Transverse colon (tissue), 4 donors: ENCODE measurements around the gene GPHA2. TPM values are rescaled to one million over a fixed set of nuclear protein-coding genes. Genes with fewer than 3 reads are reported as not detected.
"Not testable (repeated sequence)": the region's sequence is repeated elsewhere in the genome, so short reads cannot be mapped to it uniquely, and the experiment has no call there.

Experiments
- DNase-seq: peaks from one replicate; pipeline ENCODE4 v3.0.0-alpha.2; 2019
- H3K27ac ChIP-seq, 4 donors: fragments of 200-600 bp; sonication (generic); 2 replicates each; pipeline ENCODE4 v1.5.1; 2016 to 2018; ENCODE audit warnings: inconsistent platforms in 4 of 4
- H3K27me3 ChIP-seq: fragments of 200-600 bp; sonication (generic); 2 replicates; pipeline ENCODE4 v1.5.1; 2017; ENCODE audit warnings: inconsistent platforms
- H3K36me3 ChIP-seq, 4 donors: fragments of 200-600 bp; sonication (generic); 2 replicates each; pipeline ENCODE4 v1.5.1; 2017 to 2019; ENCODE audit warnings: inconsistent platforms in 4 of 4
- H3K4me1 ChIP-seq, 4 donors: fragments of 200-600 bp; sonication (generic); 2 replicates each; pipeline ENCODE4 v1.5.1; 2017 to 2020; ENCODE audit warnings: inconsistent platforms in 4 of 4
- H3K4me3 ChIP-seq, 4 donors: fragments of 200-600 bp; sonication (generic); 1 replicate in 1 of 4; 2 replicates in 3 of 4; pipeline versions ENCODE4 v1.5.1 to v1.6.1; 2017 to 2019; ENCODE audit warnings: inconsistent platforms in 4 of 4
- H3K9me3 ChIP-seq, 2 donors: fragments of 200-600 bp; sonication (generic); 2 replicates each; pipeline ENCODE4 v1.5.1; 2017 to 2019; ENCODE audit warnings: inconsistent platforms in 2 of 2
- CTCF ChIP-seq, 5 experiments: fragments of 200-600 bp in 3 of 5; fragments of 450-650 bp in 2 of 5; sonication (generic) in 3 of 5; IDR thresholded peaks; 1 replicate in 2 of 5; 2 replicates in 3 of 5; pipeline ENCODE4 v1.5.1; 2016 to 2017; ENCODE audit warnings: antibody characterized with exemption in 5 of 5, inconsistent platforms in 3 of 5, mild to moderate bottlenecking in 2 of 5, moderate library complexity in 1 of 5
- EP300 ChIP-seq: sonication (generic); formaldehyde crosslinking; IDR thresholded peaks from one replicate; pipeline ENCODE4 v1.6.1; 2017; ENCODE audit warnings: antibody characterized with exemption, low read depth
- POLR2A ChIP-seq: fragments of 450-650 bp; IDR thresholded peaks from one replicate; pipeline ENCODE4 v1.6.1; 2016; ENCODE audit warnings: antibody characterized with exemption, mild to moderate bottlenecking, moderate library complexity
- POLR2AphosphoS5 ChIP-seq, 3 donors: sonication (generic); formaldehyde crosslinking; IDR thresholded peaks; one replicate each; pipeline ENCODE4 v1.6.1; 2016; ENCODE audit warnings: antibody characterized with exemption in 3 of 3
- WGBS, 2 donors: methylation state at CpG; one replicate each; pipeline ENCODE4 v1.1.5; 2018; ENCODE audit warnings: low coverage in 1 of 2; 5-methylcytosine and 5-hydroxymethylcytosine counted together
- in situ Hi-C, 4 donors: fragments of 200-750 bp; cut with MboI; loops; one replicate each; pipeline versions ENCODE4 v1.15.0 to v1.15.1; 2017; ENCODE audit warnings: low sequenced_read_pairs in 3 of 4, low pct_ligation_motif_present in 1 of 4, low pct_unique_long_range_greater_than_20kb in 1 of 4
- intact Hi-C: fragments of 100-400 bp; cut with DNase I; formaldehyde crosslinking; loops from one replicate; pipeline ENCODE4 v1.15.1; 2023; ENCODE audit warnings: low total_unique reads
- total RNA-seq, 4 donors: library from RNA; depleted of rRNA; stranded (reverse); fragments of >200 nt; gene quantifications; one replicate each; pipeline ENCODE4 v1.1.0, GENCODE V29; 2016

The GPHA2 gene, protein sequence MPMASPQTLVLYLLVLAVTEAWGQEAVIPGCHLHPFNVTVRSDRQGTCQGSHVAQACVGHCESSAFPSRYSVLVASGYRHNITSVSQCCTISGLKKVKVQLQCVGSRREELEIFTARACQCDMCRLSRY
- total RNA-seq, result 1 to 10 TPM in 1 of 4 donors, not detected in 3; 6.0 TPM

DNA sequence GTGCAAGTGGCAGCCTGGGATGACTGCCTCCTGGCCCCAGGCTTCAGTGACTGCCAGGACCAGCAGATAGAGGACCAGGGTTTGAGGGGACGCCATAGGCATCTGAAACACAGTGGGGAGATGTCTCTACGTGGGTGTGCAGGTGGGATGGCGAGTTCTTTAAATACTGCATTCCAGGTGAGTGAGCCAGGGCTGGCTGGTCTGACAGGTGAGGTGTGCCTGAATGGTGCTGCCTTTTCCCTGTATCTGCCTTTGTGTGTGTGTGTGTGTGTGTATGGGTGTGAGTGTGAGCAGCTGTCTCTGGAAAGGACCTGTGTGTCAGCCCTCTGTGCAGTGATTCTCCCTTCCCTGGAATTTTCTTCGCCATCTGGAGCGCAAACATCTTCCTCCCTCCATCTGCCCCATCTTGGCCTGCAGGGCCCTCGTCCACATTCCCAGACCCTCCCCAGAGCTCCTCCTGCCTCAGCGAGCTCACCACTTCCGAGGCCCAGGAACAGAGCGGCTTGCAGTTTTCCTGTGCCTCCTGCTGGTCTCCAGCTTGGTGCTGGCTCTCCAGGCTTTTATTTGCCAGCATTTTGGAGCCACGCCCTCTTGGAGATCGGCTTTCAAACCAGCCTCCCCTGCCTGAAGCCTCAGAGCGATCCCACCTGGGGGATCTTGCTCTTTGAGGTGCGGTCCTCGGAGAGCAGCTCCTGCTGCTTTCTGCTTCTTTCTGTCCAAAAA lies at the start of gene GPHA2:
TSS of gene GPHA2 (minus strand) at position 535 of the 723 bp plus-strand sequence. CDS start at position 102, 433 bp downstream.
- intact Hi-C loops (no loop called here), in situ Hi-C loops (no loop called here)
- Histone ChIP-seq H3K27ac (no peak within 1 kb of the TSS), H3K4me1 (no peaks in the 10 kb centered on the region), H3K9me3 (no peaks in the 10 kb centered on the region), H3K36me3 (peaks cover 0 to 19% (median 7%) of the 10 kb centered on the region in 4 donors), H3K4me3 (no peak within 1 kb of the TSS), H3K27me3 (no peaks in the 10 kb centered on the region)
- TF ChIP-seq EP300 (no peak), POLR2AphosphoS5 (IDR thresholded peaks at IDR 0.05) (no peak), CTCF (IDR thresholded peaks at IDR 0.05) (no peak), POLR2A (no peak)
- 71% methylated on average over 14 of the region's 14 CpGs; no CpG with 5 or more reads in 1 of the 2 donors for WGBS, 2 donors
- DNase-seq, result no peak

DNA sequence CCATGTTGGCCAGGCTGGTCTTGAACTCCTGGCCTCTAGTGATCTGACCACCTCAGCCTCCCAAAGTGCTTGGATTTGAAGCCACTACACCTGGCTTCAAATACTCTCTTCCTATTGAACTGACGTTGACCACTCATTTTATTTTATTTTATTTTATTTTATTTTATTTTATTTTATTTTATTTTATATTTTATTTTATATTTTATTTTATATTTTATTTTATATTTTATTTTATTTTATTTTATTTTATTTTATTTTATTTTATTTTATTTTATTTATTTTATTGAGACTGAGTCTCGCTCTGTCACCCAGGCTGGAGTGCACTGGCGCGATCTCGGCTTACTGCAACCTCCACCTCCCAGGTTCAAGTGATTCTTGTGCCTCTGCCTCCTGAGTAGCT lies 47.6 kb upstream of the GPHA2 start:
- intact Hi-C loops, result not testable (repeated sequence)
- 74 to 79% methylated on average over 4 to 5 of the region's 5 CpGs for WGBS, 2 donors

GRCh38 chr11:64976651-64977050 lies 41.0 kb upstream of the GPHA2 start:
- peaks cover 0 to 8% (median 8%) of the 10 kb centered on the region in 4 donors for H3K4me1 ChIP-seq
- H3K27ac ChIP-seq, result no peak overlapping the region
- in situ Hi-C loops (no loop called here), intact Hi-C loops (no loop called here)
- no peaks in the 10 kb centered on the region for H3K27me3 ChIP-seq
- no peaks in the 10 kb centered on the region for H3K9me3 ChIP-seq
- WGBS, 2 donors, result 83% methylated on average over 1 of the region's 2 CpGs; no CpG with 5 or more reads in 1 of the 2 donors
- TF ChIP-seq CTCF (IDR thresholded peaks at IDR 0.05), result no peak
- no peak for TF ChIP-seq POLR2AphosphoS5 (IDR thresholded peaks at IDR 0.05)
- no peak for TF ChIP-seq POLR2A
- TF ChIP-seq EP300, result no peak
- no peak for DNase-seq
- H3K4me3 ChIP-seq, result no peak overlapping the region
- no peaks in the 10 kb centered on the region for H3K36me3 ChIP-seq

More for the DNA sequence above, 47.6 kb upstream of the GPHA2 start:
- H3K4me3 ChIP-seq, in situ Hi-C loops, DNase-seq, H3K27ac ChIP-seq, H3K9me3 ChIP-seq, H3K4me1 ChIP-seq, H3K36me3 ChIP-seq, H3K27me3 ChIP-seq: not testable (repeated sequence)

DNA sequence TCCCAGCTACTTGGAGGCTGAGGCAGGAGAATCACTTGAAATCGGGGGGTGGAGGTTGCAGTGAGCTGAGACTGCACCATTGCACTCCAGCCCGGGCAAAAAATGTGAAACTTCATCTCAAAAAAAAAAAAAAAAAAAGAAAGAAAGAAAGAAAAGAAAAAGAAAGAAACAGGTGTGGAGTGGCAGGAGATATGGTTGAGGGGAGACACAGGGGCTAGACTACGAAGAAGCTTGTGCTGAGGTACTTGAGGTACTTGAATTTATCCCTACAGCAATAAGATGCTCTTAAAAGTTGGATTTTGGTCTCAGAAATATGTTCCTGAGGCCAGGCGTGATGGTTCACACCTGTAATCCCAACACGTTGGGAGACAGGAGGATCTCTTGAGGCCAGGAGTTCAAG lies 38.4 kb upstream of the GPHA2 start:
- intact Hi-C loops (no loop called here), in situ Hi-C loops (no loop called here)
- Histone ChIP-seq H3K9me3 (no peaks in the 10 kb centered on the region), H3K36me3 (no peaks in the 10 kb centered on the region), H3K4me3 (no peak overlapping the region), H3K27ac (no peak overlapping the region), H3K4me1 (peaks cover 0 to 23% (median 15%) of the 10 kb centered on the region in 4 donors), H3K27me3 (no peaks in the 10 kb centered on the region)
- no peak for DNase-seq
- WGBS, 2 donors, result 63 to 70% methylated on average over 4 to 5 of the region's 5 CpGs
- TF ChIP-seq POLR2AphosphoS5 (IDR thresholded peaks at IDR 0.05) (no peak), POLR2A (no peak), CTCF (IDR thresholded peaks at IDR 0.05) (no peak), EP300 (no peak)
